Measurements from ENCODE around the gene RCAN1. TPM values are rescaled to one million over a fixed set of nuclear protein-coding genes. Genes with fewer than 3 reads are reported as not detected.

Gene RCAN1
- total RNA-seq, 1 donor from 2014 or later: 22.9 TPM

DNA sequence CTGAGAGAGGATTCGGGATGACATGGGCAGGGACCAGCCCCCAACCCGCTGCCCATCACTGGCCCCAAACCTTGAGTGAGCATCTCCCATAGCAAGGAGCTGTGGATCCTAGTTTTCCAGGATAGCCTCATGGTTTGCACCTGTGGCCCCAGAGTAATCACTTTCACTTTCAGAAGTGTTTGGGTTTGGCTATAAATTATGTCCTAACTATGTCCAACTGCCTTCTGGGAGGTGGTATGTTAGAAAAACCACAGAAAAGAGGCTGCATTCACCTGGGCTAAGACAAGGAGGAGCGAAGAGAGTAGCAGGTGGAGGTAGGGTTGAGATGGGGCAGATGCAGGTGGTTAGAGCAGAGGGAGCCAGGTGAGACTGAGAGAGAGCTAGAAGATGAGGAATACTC, 34.5 kb upstream of the RCAN1 start:
- Histone ChIP-seq H3K4me1 (no peaks in the 10 kb centered on the region), H3K36me3 (no peaks in the 10 kb centered on the region), H3K27me3 (ENCODE audit: low read depth) (no peaks in the 10 kb centered on the region), H3K4me3 (no peak overlapping the region), H3K9me3 (peaks cover 6% of the 10 kb centered on the region), H3K27ac (no peak overlapping the region)
- TF ChIP-seq, protein P1, sequence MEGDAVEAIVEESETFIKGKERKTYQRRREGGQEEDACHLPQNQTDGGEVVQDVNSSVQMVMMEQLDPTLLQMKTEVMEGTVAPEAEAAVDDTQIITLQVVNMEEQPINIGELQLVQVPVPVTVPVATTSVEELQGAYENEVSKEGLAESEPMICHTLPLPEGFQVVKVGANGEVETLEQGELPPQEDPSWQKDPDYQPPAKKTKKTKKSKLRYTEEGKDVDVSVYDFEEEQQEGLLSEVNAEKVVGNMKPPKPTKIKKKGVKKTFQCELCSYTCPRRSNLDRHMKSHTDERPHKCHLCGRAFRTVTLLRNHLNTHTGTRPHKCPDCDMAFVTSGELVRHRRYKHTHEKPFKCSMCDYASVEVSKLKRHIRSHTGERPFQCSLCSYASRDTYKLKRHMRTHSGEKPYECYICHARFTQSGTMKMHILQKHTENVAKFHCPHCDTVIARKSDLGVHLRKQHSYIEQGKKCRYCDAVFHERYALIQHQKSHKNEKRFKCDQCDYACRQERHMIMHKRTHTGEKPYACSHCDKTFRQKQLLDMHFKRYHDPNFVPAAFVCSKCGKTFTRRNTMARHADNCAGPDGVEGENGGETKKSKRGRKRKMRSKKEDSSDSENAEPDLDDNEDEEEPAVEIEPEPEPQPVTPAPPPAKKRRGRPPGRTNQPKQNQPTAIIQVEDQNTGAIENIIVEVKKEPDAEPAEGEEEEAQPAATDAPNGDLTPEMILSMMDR (IDR thresholded peaks at IDR 0.05): no peak
- intact Hi-C loops (cut with DNase I): no loop called here
- DNase-seq (no peak), ATAC-seq (no peak)

DNA sequence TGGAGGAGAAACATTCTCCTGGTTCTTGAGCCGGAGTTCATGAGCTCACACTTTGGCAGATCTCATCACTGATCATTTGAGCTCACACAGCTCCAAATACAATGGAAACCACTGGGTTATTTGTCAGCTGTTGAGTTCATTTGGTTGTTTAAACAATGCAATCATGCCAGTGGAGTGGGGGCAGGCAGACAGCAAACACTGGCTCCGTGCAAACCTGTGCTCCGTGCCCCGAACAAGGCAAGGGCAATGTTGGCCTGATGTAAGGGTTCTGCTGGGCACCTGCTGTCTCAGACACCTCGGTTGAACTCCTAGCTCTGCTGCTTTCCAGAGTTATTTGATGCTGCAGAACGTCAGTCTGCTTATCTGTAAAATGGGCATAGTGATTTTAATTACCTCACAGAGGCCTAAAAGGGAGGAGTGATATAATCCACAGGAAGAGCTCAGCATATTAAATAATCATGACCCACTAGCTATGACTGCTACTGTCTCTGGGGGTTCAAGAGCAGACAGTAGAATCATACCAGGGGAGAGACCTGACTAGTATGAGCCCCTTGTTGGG, 33.9 kb upstream of the RCAN1 start:
- H3K4me3 ChIP-seq: no peak overlapping the region
- no peak for ATAC-seq
- H3K27ac ChIP-seq: no peak overlapping the region
- H3K9me3 ChIP-seq: peaks cover 6% of the 10 kb centered on the region
- no peaks in the 10 kb centered on the region for H3K36me3 ChIP-seq
- no peak for DNase-seq
- TF ChIP-seq, protein P1 (IDR thresholded peaks at IDR 0.05): no peak
- no peaks in the 10 kb centered on the region for H3K27me3 ChIP-seq (ENCODE audit: low read depth)
- intact Hi-C loops (cut with DNase I): no loop called here
- no peaks in the 10 kb centered on the region for H3K4me1 ChIP-seq

DNA sequence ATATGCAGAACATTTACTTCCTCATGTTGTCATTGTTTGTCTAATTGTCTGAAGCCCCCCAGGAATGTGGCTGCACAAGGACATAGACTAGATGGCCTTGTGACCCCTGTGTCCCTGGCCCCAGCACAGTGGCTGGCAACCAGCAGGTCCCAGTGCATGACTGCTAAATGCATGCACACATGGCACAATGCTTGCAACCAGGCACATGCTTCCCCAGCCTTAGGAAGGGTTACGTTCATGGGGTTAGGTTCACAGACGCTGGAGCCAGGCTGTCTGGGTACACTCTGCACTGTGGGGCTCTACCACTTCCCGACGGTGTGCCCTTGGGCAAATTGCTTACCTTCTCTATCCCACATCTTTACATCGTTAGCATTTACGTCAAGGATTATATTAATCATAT, 32.6 kb upstream of the RCAN1 start:
- intact Hi-C loops (cut with DNase I): no loop called here

DNA sequence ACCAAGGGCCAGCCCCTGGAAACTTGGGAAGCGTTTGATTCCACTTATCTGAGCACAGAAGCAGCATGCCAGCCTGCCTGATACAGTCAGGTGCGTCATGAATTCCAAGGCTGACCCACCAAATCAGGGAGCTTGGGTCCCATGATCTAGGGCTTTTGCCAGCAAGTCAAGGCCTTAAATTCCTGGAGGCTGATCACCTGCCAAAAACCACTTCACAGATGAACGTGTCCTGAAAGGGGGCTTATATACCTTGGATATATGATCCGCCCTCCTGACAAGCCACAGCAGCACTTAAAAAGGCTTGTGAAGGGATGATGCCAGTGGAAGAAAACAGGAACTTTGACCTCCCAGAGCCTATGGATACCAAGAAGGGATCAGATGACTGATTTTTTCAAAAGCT, 29.9 kb upstream of the RCAN1 start:
- ATAC-seq: no peak
- H3K27me3 ChIP-seq (ENCODE audit: low read depth): no peaks in the 10 kb centered on the region
- H3K4me3 ChIP-seq: no peak overlapping the region
- H3K9me3 ChIP-seq: no peaks in the 10 kb centered on the region
- no peak overlapping the region for H3K27ac ChIP-seq
- H3K4me1 ChIP-seq: no peaks in the 10 kb centered on the region
- no peaks in the 10 kb centered on the region for H3K36me3 ChIP-seq
- DNase-seq: no peak
- intact Hi-C loops (cut with DNase I): no loop called here
- TF ChIP-seq, protein P1 (IDR thresholded peaks at IDR 0.05): no peak

More for the DNA sequence above, 32.6 kb upstream of the RCAN1 start:
- H3K9me3 ChIP-seq: peaks cover 6% of the 10 kb centered on the region
- TF ChIP-seq, protein P1 (IDR thresholded peaks at IDR 0.05): no peak
- H3K4me3 ChIP-seq: no peak overlapping the region
- no peaks in the 10 kb centered on the region for H3K27me3 ChIP-seq (ENCODE audit: low read depth)
- no peak for DNase-seq
- H3K4me1 ChIP-seq: no peaks in the 10 kb centered on the region
- ATAC-seq: no peak
- H3K36me3 ChIP-seq: no peaks in the 10 kb centered on the region
- no peak overlapping the region for H3K27ac ChIP-seq

DNA sequence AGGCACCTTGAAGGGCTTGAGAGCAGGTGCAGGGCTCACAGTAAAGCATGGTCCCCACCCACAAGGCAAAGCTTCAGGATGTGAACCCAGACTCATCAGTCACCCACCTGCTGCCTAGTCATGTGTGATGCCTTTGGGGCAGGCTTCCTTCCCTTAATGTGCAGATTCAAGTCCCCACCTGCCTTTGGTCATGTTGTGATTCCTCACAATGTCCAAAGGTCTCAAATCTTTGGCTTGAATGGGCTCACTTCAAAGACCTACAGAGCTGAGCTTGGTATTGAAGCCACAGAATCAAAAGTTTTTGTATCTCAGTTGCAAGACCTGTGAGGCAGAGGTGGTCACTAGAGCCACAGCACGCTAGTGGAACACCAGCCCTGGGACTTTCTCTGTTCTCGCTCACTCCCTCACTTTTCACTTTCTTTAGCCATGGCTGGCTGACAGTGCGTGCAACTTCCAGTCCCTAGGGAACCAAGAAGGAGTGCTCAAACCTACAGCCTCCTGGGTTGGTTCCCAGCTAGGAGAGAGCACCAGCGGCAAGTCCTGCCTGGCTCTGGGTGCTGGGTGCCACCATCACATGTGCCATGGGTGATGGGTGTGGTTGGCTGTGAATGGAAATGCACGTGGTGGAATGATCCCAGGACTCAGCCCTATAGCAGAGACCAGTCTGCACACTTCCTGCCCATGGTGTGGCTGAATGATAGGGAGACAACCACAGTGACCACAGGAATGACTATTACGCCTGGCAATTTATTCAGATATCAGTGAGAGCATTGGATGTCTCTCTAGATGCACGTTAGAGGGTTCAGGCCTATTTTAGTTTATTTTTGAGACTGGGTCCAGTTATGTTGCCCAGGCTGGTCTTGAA, 27.5 kb upstream of the RCAN1 start:
- TF ChIP-seq, protein P1 (IDR thresholded peaks at IDR 0.05): no peak
- DNase-seq: no peak
- Histone ChIP-seq H3K9me3 (no peaks in the 10 kb centered on the region), H3K27ac (no peak overlapping the region), H3K36me3 (no peaks in the 10 kb centered on the region), H3K4me3 (no peak overlapping the region), H3K27me3 (ENCODE audit: low read depth) (no peaks in the 10 kb centered on the region), H3K4me1 (no peaks in the 10 kb centered on the region)
- intact Hi-C loops (cut with DNase I): no loop called here
- no peak for ATAC-seq
